Measurements from ENCODE around the gene FSIP1. TPM values are rescaled to one million over a fixed set of nuclear protein-coding genes. Genes with fewer than 3 reads are reported as not detected.
"Not testable (repeated sequence)": the region's sequence is repeated elsewhere in the genome, so short reads cannot be mapped to it uniquely, and the experiment has no call there.

Gene FSIP1
- total RNA-seq, 1 donor from 2014 or later, result not detected

GRCh38 chr15:39820050-39820602 lies 37.5 kb upstream of the FSIP1 start:
- Histone ChIP-seq H3K27ac (no peak overlapping the region), H3K27me3 (no peaks in the 10 kb centered on the region), H3K4me3 (no peak overlapping the region), H3K9me3 (no peaks in the 10 kb centered on the region), H3K36me3 (no peaks in the 10 kb centered on the region), H3K4me1 (no peaks in the 10 kb centered on the region)
- intact Hi-C loops (cut with DNase I), result no loop called here
- no peak for TF ChIP-seq CTCF (IDR thresholded peaks at IDR 0.05)
- DNase-seq (ENCODE audit: low spot score in 2 of 2), result no peak

GRCh38 chr15:39819533-39819932 lies 36.9 kb upstream of the FSIP1 start:
- TF ChIP-seq CTCF (IDR thresholded peaks at IDR 0.05), result no peak
- no peak overlapping the region for H3K4me3 ChIP-seq
- intact Hi-C loops (cut with DNase I), result no loop called here
- no peaks in the 10 kb centered on the region for H3K27me3 ChIP-seq
- no peak overlapping the region for H3K27ac ChIP-seq
- DNase-seq (ENCODE audit: low spot score in 2 of 2), result no peak
- no peaks in the 10 kb centered on the region for H3K9me3 ChIP-seq
- no peaks in the 10 kb centered on the region for H3K4me1 ChIP-seq
- no peaks in the 10 kb centered on the region for H3K36me3 ChIP-seq

GRCh38 chr15:39817892-39818291 lies 35.3 kb upstream of the FSIP1 start:
- no peaks in the 10 kb centered on the region for H3K9me3 ChIP-seq
- no peaks in the 10 kb centered on the region for H3K36me3 ChIP-seq
- no peak for DNase-seq (ENCODE audit: low spot score in 2 of 2)
- intact Hi-C loops (cut with DNase I), result no loop called here
- TF ChIP-seq CTCF (IDR thresholded peaks at IDR 0.05), result no peak
- H3K4me3 ChIP-seq, result no peak overlapping the region
- H3K27ac ChIP-seq, result no peak overlapping the region
- H3K27me3 ChIP-seq, result no peaks in the 10 kb centered on the region
- no peaks in the 10 kb centered on the region for H3K4me1 ChIP-seq

- Histone ChIP-seq H3K4me3 (no peak overlapping the region), H3K9me3 (no peaks in the 10 kb centered on the region), H3K4me1 (no peaks in the 10 kb centered on the region), H3K36me3 (no peaks in the 10 kb centered on the region), H3K27me3 (no peaks in the 10 kb centered on the region), H3K27ac (no peak overlapping the region)
- no peak for DNase-seq (ENCODE audit: low spot score in 2 of 2)
- TF ChIP-seq CTCF (IDR thresholded peaks at IDR 0.05), result no peak
- intact Hi-C loops (cut with DNase I), result no loop called here
Observed at GRCh38 chr15:39814489-39814888, 31.8 kb upstream of the FSIP1 start.

GRCh38 chr15:39812651-39813050 lies 30.0 kb upstream of the FSIP1 start:
- H3K36me3 ChIP-seq; H3K9me3 ChIP-seq; H3K27ac ChIP-seq; H3K4me3 ChIP-seq; H3K27me3 ChIP-seq; intact Hi-C loops (cut with DNase I); DNase-seq (ENCODE audit: low spot score in 2 of 2); H3K4me1 ChIP-seq: not testable (repeated sequence)

GRCh38 chr15:39808909-39809308 lies 26.3 kb upstream of the FSIP1 start:
- H3K9me3 ChIP-seq, result no peaks in the 10 kb centered on the region
- H3K36me3 ChIP-seq, result peaks cover 0 to 6% of the 10 kb centered on the region in 2 donors
- no peak for DNase-seq (ENCODE audit: low spot score in 2 of 2)
- no peak for TF ChIP-seq CTCF (IDR thresholded peaks at IDR 0.05)
- no peak overlapping the region for H3K27ac ChIP-seq
- H3K4me3 ChIP-seq, result no peak overlapping the region
- no peaks in the 10 kb centered on the region for H3K4me1 ChIP-seq
- no peaks in the 10 kb centered on the region for H3K27me3 ChIP-seq
- intact Hi-C loops (cut with DNase I), result no loop called here
